K562 (cell line): ENCODE data around the gene TNFRSF18. TPM values are rescaled to one million over a fixed set of nuclear protein-coding genes. Genes with fewer than 3 reads are reported as not detected.

Experiments used
- ATAC-seq: fragments of 200-7000 bp; cut with Tn5 transposase; 3 replicates; pipeline ENCODE4 v1.9.1; 2020; ENCODE audit warnings: moderate library complexity
- BruUV-seq: library from RNA; stranded (reverse); fragments of 400-500 nt; replicated peaks from 2 replicates; lab custom pipeline; 2021; lab: Mats Ljungman, UMichigan
- CTCF ChIA-PET: fragments of 300-600 bp; formaldehyde crosslinking; extraction: SDS; loops from one replicate; lab custom pipeline; 2021; ENCODE audit warnings: low intra/inter-chr PET ratio; lab: Yijun Ruan, JAX
- POLR2A ChIA-PET: fragments of 300-600, 350-650 bp; sonication (Branson Sonifier 250); formaldehyde crosslinking; extraction: SDS; loops from one replicate; lab custom pipeline; 2021; ENCODE audit warnings: antibody characterized with exemption, inconsistent platforms; lab: Yijun Ruan, JAX
- DNase-seq, 4 experiments: peaks; one replicate each; pipeline versions ENCODE4 v3.0.0 to v3.0.0-alpha.2; 2011 to 2018; ENCODE audit warnings: low spot score in 3 of 4, mixed read lengths in 3 of 4; ENCODE audit errors: extremely low read depth in 1 of 4
- FAIRE-seq: peaks from 2 replicates; lab custom pipeline; 2011; peaks lifted over from hg19 to GRCh38; lab: Jason Lieb, UNC
- H2AFZ ChIP-seq: 2 replicates; pipeline ENCODE4 v1.6.0; 2011; ENCODE audit warnings: low read depth, low read length, control low read depth, inconsistent platforms
- H3K27ac ChIP-seq: fragments of 200-600 bp; 3 replicates; pipeline ENCODE4 v1.8.0; 2011; ENCODE audit warnings: low read depth, mild to moderate bottlenecking, control low read depth, inconsistent platforms, low read length, moderate library complexity, mixed read lengths; ENCODE audit errors: extremely low read depth
- H3K27me3 ChIP-seq, 2 experiments: fragments of 300-600 bp in 1 of 2; 2 replicates in 1 of 2; 3 replicates in 1 of 2; pipeline versions ENCODE4 v1.6.0 to v1.8.0; 2011; ENCODE audit warnings: inconsistent platforms in 2 of 2, low read length in 2 of 2, mild to moderate bottlenecking in 1 of 2, mixed read lengths in 1 of 2, moderate library complexity in 1 of 2; ENCODE audit not compliant: control insufficient read depth in 2 of 2, insufficient read depth in 2 of 2
- H3K36me3 ChIP-seq: fragments of 300-600 bp; 3 replicates; pipeline ENCODE4 v1.8.0; 2011; ENCODE audit warnings: mild to moderate bottlenecking, low read length, inconsistent platforms; ENCODE audit not compliant: control insufficient read depth, insufficient read depth
- H3K4me1 ChIP-seq, 2 experiments: fragments of 200-600 bp in 1 of 2; replicated peaks in 1 of 2; 2 replicates in 1 of 2; 3 replicates in 1 of 2; pipeline versions ENCODE4 v1.5.1 to v1.8.0; 2011; ENCODE audit warnings: inconsistent platforms in 2 of 2, low read length in 2 of 2, mild to moderate bottlenecking in 1 of 2, mixed read lengths in 1 of 2, moderate library complexity in 1 of 2; ENCODE audit not compliant: control insufficient read depth in 2 of 2, insufficient read depth in 2 of 2
- H3K4me2 ChIP-seq: 2 replicates; pipeline ENCODE4 v1.6.1; 2011; ENCODE audit warnings: low read length, control low read depth, inconsistent platforms, mixed read lengths; ENCODE audit not compliant: insufficient read depth
- H3K4me3 ChIP-seq: fragments of 200-600 bp; sonication (generic), shearing (Covaris generic); 2 replicates; pipeline ENCODE4 v1.5.1; 2016; ENCODE audit warnings: control low read depth, inconsistent platforms
- H3K79me2 ChIP-seq: fragments of 200-600 bp; 3 replicates; pipeline ENCODE4 v1.8.0; 2011; ENCODE audit warnings: low read length, inconsistent platforms; ENCODE audit not compliant: control insufficient read depth, insufficient read depth
- H3K9ac ChIP-seq, 2 experiments: 2 replicates each; pipeline versions ENCODE4 v1.6.0 to v1.6.1; 2011; ENCODE audit warnings: low read depth in 2 of 2, low read length in 2 of 2, control low read depth in 1 of 2, inconsistent platforms in 1 of 2, mild to moderate bottlenecking in 1 of 2, mixed read lengths in 1 of 2; ENCODE audit not compliant: insufficient read depth in 1 of 2
- H3K9me1 ChIP-seq: one replicate; pipeline ENCODE4 v1.6.0; 2011; ENCODE audit warnings: inconsistent platforms, mild to moderate bottlenecking, low read length, moderate library complexity; ENCODE audit not compliant: control insufficient read depth, insufficient read depth
- H3K9me3 ChIP-seq: replicated peaks from 2 replicates; pipeline ENCODE4 v1.5.1; 2011; ENCODE audit warnings: low read depth, low read length, inconsistent platforms; ENCODE audit not compliant: control insufficient read depth, insufficient read depth
- H4K20me1 ChIP-seq: replicated peaks from 2 replicates; pipeline ENCODE4 v1.6.1; 2011; ENCODE audit warnings: low read length, inconsistent platforms, mixed read lengths; ENCODE audit not compliant: control insufficient read depth, insufficient read depth
- BHLHE40 ChIP-seq: IDR thresholded peaks from 2 replicates; pipeline ENCODE4 v1.6.1; 2011; ENCODE audit warnings: low read length, improper control_type of control experiment
- FIP1L1 ChIP-seq: fragments of 200-400 bp; formaldehyde crosslinking; IDR thresholded peaks from 2 replicates; pipeline ENCODE4 v1.6.1; 2018; ENCODE audit warnings: mild to moderate bottlenecking, low read depth, low read length; ENCODE audit not compliant: poor library complexity, severe bottlenecking
- POLR2AphosphoS5 ChIP-seq: IDR thresholded peaks from 2 replicates; pipeline ENCODE4 v1.6.1; 2011; ENCODE audit warnings: mild to moderate bottlenecking, low read depth, low read length, moderate library complexity; ENCODE audit not compliant: control insufficient read depth, insufficient read depth
- RBFOX2 ChIP-seq: fragments of 200-400 bp; formaldehyde crosslinking; IDR thresholded peaks from 2 replicates; pipeline ENCODE4 v1.6.1; 2017; ENCODE audit warnings: low read depth, mild to moderate bottlenecking, low read length, moderate library complexity
- XRCC4 ChIP-seq: IDR thresholded peaks from one replicate; pipeline ENCODE4 v1.6.1; 2011; ENCODE audit not compliant: insufficient read depth, insufficient read length; ENCODE audit errors: extremely low read depth
- WGBS: fragments of 100-300 bp; shearing (Covaris generic); methylation state at CpG from one replicate; pipeline ENCODE4 v1.1.6; 2016; ENCODE audit warnings: low coverage, mixed read lengths; ENCODE audit not compliant: insufficient coverage; ENCODE audit errors: missing lambda C conversion rate; 5-methylcytosine and 5-hydroxymethylcytosine counted together
- in situ Hi-C: fragments of 300-500 bp; cut with MboI; formaldehyde crosslinking; loops from 4 replicates; pipeline ENCODE4 v1.15.0; 2018; ENCODE audit warnings: inconsistent platforms, mixed read lengths
- intact Hi-C: fragments of 100-400 bp; cut with micrococcal nuclease; formaldehyde crosslinking; loops from 2 replicates; pipeline ENCODE4 v1.14.2; 2022
- polyA plus RNA-seq, 8 experiments: library from polyadenylated mRNA; depleted of rRNA in 4 of 8; stranded (reverse) in 5 of 8; unstranded in 3 of 8; fragments of >200 nt; fragmentation: Nextera tagmentation in 2 of 8; fragmentation: Illumina TruSeq in 1 of 8; extraction: Ambion mirVana in 2 of 8; extraction: Trizol in 1 of 8; gene quantifications; 2 replicates each; pipeline versions ENCODE4 v1.2.1 to v1.2.3, GENCODE V29; 2011 to 2014; ENCODE audit warnings: inconsistent platforms in 1 of 8, missing spikeins in 1 of 8
- total RNA-seq, 7 experiments: library from RNA; depleted of rRNA in 6 of 7; stranded (reverse); fragments of >200 nt in 6 of 7; fragmentation: Illumina TruSeq in 2 of 7; extraction: Trizol in 2 of 7; gene quantifications; 2 replicates each; pipeline versions ENCODE4 v1.2.1 to v1.2.3, GENCODE V29; 2011 to 2021; ENCODE audit warnings: low replicate concordance in 1 of 7

TNFRSF18 gene
- total and polyA plus RNA-seq, 9 of the 15 experiments (the other 6 are each of a cell fraction or from before 2014, with no cell fraction given), result 0.24 to 0.27 TPM; not detected in 7

- Histone ChIP-seq H3K9me1 (no peaks in the 10 kb centered on the region), H3K4me1 (peaks cover 6 to 68% of the 10 kb centered on the region in 2 experiments; a peak in 4 of 5 replicates), H3K4me3 (no peak overlapping the region), H3K4me2 (no peak overlapping the region), H4K20me1 (peaks cover 6% of the 10 kb centered on the region; the same call in 1 of the 2 replicates), H3K9ac (no peak overlapping the region; a peak in 1 of 4 replicates), H3K79me2 (peaks cover 83% of the 10 kb centered on the region), H3K9me3 (peaks cover 5% of the 10 kb centered on the region), H3K36me3 (peaks cover 71% of the 10 kb centered on the region; the same call in 2 of the 3 replicates), H3K27me3 (no peaks in the 10 kb centered on the region), H2AFZ (no peak overlapping the region), H3K27ac (no peak overlapping the region)
- POLR2A ChIA-PET, result interaction anchor here (1.3 kb wide), 1 partner anchor 23 kb away, joined by 5 read pairs; no protein-coding TSS in a partner anchor
- no TSS peak for BruUV-seq
- FAIRE-seq, result no peak
- intact Hi-C loops (no loop called here), in situ Hi-C loops (no loop called here)
- DNase-seq, result no peak
- TF ChIP-seq POLR2AphosphoS5 (0 out of 2 replicates have a peak, but pooled peaks have one; percentile 8), RBFOX2 (peak; percentile 21; the same call in 1 of the 2 replicates), FIP1L1 (peak; percentile 27), XRCC4 (no peak), BHLHE40 (no peak)
- CTCF ChIA-PET, result no interaction called here
- 96% methylated on average over 28 of the region's 30 CpGs for whole genome bisulfite sequencing
- no peak for ATAC-seq
Observed at GRCh38 chr1:1228187-1228586, 21.8 kb upstream of the TNFRSF18 start.
